C4-2B (cell line): Measurements from ENCODE around the gene TBC1D2.

Experiments used
- H3K27ac ChIP-seq: fragments of 450-650 bp; 2 replicates; pipeline ENCODE4 v1.5.1; 2017
- CTCF ChIP-seq: fragments of 450-650 bp; conservative IDR thresholded peaks from 2 replicates; pipeline ENCODE4 v1.5.1; 2017; ENCODE audit warnings: mild to moderate bottlenecking
- ZFX ChIP-seq: fragments of 450-650 bp; IDR thresholded peaks from 2 replicates; pipeline ENCODE4 v1.6.1; 2017

The TBC1D2 gene

GRCh38 chr9:98235126-98235525 is 20.3 kb downstream of the TBC1D2 start:
- TF ChIP-seq CTCF (no peak), ZFX (no peak)
- H3K27ac ChIP-seq: no peak overlapping the region

- no peak for TF ChIP-seq ZFX
- no peak for TF ChIP-seq CTCF
- H3K27ac ChIP-seq: no peak overlapping the region
These were observed 21.1 kb downstream of the TBC1D2 start for GRCh38 chr9:98234245-98234825.

DNA sequence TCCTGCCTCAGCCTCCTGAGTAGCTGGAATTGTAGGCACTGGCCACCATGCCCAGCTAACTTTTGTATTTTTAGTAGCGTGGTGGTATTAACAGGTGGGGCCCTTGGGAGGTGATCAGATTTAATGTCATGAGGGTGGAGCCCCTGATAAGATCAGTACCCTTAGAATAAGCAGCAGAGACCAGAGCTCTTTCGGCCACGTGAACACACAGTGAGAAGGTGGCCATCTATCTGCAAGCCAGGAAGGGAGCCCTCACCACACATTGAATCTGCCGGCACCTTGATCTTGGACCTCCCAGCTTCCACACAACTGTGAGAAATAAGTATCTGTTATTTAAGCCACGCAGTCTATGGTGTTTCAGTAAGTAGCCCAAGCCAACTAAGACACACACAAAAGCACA is 22.5 kb downstream of the TBC1D2 start:
- TF ChIP-seq CTCF (no peak), ZFX (no peak)
- H3K27ac ChIP-seq: no peak overlapping the region

DNA sequence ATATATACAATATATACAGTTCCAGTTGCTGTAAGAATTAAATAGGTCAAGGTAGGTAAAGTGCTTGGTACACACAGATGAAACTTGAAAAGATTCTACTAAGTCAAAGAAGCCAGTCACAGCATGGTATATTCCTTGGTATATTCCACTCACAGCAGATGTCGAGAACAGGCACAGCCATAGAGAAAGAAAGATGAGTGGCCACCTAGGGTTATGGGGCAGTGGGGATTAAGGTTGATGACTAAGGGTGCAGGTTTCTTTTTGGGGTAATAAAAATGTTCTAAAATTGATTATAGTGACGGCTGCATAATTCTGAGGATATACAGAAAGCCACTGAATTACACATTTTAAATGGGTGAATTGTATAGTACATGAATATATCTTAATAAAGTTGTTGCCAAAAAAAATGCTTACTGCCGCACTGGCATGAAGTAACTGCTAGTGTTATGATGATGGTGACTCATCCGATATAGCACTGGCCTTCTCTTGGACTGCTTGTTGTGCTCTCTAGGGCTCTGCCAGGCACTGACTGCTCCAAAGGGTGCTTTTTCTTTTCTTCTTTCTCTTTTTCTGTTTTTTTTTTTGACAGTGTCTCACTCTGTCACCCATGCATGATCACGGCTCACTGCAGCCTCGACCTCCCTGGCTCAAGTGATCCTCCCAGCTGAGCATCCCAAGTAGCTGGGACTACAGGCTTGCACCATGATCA is 23.5 kb downstream of the TBC1D2 start:
- TF ChIP-seq CTCF (no peak), ZFX (no peak)
- no peak overlapping the region for H3K27ac ChIP-seq

DNA sequence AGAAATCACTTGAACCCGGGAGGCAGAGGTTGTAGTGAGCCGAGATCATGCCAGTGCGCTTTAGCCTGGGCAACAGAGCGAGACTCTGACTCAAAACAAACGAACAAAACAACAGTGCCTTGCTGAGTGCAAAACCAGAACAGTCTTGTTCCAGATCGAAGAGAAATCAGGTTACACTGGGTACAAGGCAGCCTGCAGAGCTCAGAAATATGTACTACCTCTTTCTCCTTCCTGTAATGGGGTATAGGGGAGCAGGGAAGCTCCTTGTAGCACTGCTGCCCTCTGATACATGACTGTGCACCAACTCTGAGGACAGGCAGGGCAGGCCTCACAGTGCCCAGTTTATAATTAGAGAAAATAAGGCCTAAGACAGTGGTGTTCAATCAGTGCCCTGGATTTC is 24.7 kb downstream of the TBC1D2 start:
- H3K27ac ChIP-seq: peak overlapping the region; percentile 57
- TF ChIP-seq CTCF (no peak), ZFX (no peak)

- peak overlapping the region; percentile 57 for H3K27ac ChIP-seq
- TF ChIP-seq CTCF (no peak), ZFX (no peak)
These were observed 25.1 kb downstream of the TBC1D2 start for GRCh38 chr9:98230304-98230703.

- TF ChIP-seq CTCF: no peak
- TF ChIP-seq ZFX: no peak
- peak overlapping the region; percentile 57; the same call in 1 of the 2 replicates for H3K27ac ChIP-seq
These were observed 25.8 kb downstream of the TBC1D2 start for GRCh38 chr9:98229620-98230019.
